A673 (cell line): Measurements from ENCODE around the gene PCIF1. TPM values are rescaled to one million over a fixed set of nuclear protein-coding genes. Genes with fewer than 3 reads are reported as not detected.

ENCODE experiments used
- BruUV-seq: library from RNA; stranded (reverse); fragments of 400-500 nt; replicated peaks from 2 replicates; lab custom pipeline; 2021; lab: Mats Ljungman, UMichigan
- CTCF ChIA-PET: fragments of 300-600 bp; sonication (Branson Sonifier 250); formaldehyde crosslinking; loops from one replicate; lab custom pipeline; 2022; ENCODE audit warnings: antibody characterized with exemption; lab: Charles Lee
- POLR2A ChIA-PET: fragments of 300-600 bp; sonication (Branson Sonifier 250); formaldehyde crosslinking; loops from one replicate; lab custom pipeline; 2022; ENCODE audit warnings: antibody characterized with exemption; ENCODE audit not compliant: low non-redundant PET; lab: Charles Lee
- DNase-seq: peaks from one replicate; pipeline ENCODE4 v3.0.0-alpha.2; 2015; ENCODE audit warnings: low spot score
- H3K27ac ChIP-seq: fragments of 200-600 bp; sonication (generic); 2 replicates; pipeline ENCODE4 v1.5.1; 2016; ENCODE audit warnings: mixed run types, low read depth, mild to moderate bottlenecking, mixed read lengths, antibody characterized with exemption, low read length; ENCODE audit not compliant: poor library complexity, severe bottlenecking
- H3K27me3 ChIP-seq: fragments of 200-600 bp; sonication (generic); replicated peaks from 2 replicates; pipeline ENCODE4 v1.6.1; 2017; ENCODE audit warnings: mixed run types, low read depth, mild to moderate bottlenecking, mixed read lengths, antibody characterized with exemption, low read length; ENCODE audit not compliant: insufficient read depth, poor library complexity
- H3K36me3 ChIP-seq: fragments of 200-600 bp; sonication (generic); 2 replicates; pipeline ENCODE4 v1.6.1; 2016; ENCODE audit warnings: mixed run types, mild to moderate bottlenecking, mixed read lengths, antibody characterized with exemption, low read length; ENCODE audit not compliant: insufficient read depth, poor library complexity, severe bottlenecking
- H3K4me1 ChIP-seq: fragments of 200-600 bp; sonication (generic); 2 replicates; pipeline ENCODE4 v1.6.1; 2017; ENCODE audit warnings: mixed run types, mild to moderate bottlenecking, mixed read lengths, antibody characterized with exemption, low read length; ENCODE audit not compliant: insufficient read depth, poor library complexity, severe bottlenecking
- H3K4me3 ChIP-seq: fragments of 200-600 bp; sonication (generic); 2 replicates; pipeline ENCODE4 v1.5.1; 2016; ENCODE audit warnings: low read depth, mixed run types, mild to moderate bottlenecking, mixed read lengths, low read length; ENCODE audit not compliant: poor library complexity, severe bottlenecking
- H3K9me3 ChIP-seq: fragments of 200-600 bp; sonication (generic); 2 replicates; pipeline ENCODE4 v1.6.1; 2016; ENCODE audit warnings: mixed run types, low read depth, mild to moderate bottlenecking, mixed read lengths, antibody characterized with exemption, low read length; ENCODE audit not compliant: poor library complexity, severe bottlenecking
- CTCF ChIP-seq: fragments of 300-800, 200-600 bp; sonication (generic); conservative IDR thresholded peaks from 2 replicates; pipeline ENCODE4 v1.5.1; 2017; ENCODE audit warnings: low read depth, mild to moderate bottlenecking, antibody characterized with exemption, low read length, moderate library complexity, mixed read lengths
- EZH2 ChIP-seq: fragments of 200-600 bp; sonication (generic); IDR thresholded peaks from 2 replicates; pipeline ENCODE4 v1.6.1; 2017; ENCODE audit warnings: borderline replicate concordance, low read depth, mild to moderate bottlenecking, mixed read lengths, antibody characterized with exemption, low read length; ENCODE audit not compliant: poor library complexity, severe bottlenecking
- intact Hi-C: fragments of 100-400 bp; cut with micrococcal nuclease; formaldehyde crosslinking; loops from one replicate; pipeline ENCODE4 v1.10.0; 2022; ENCODE audit not compliant: unreplicated experiment
- total RNA-seq: library from RNA; stranded (reverse); gene quantifications from 2 replicates; pipeline ENCODE4 v1.2.3, GENCODE V29; 2021

The PCIF1 gene
- total RNA-seq, 1 experiment from 2014 or later = 47.5 TPM

- peaks cover 8% of the 10 kb centered on the region for H3K4me1 ChIP-seq
- H3K4me3 ChIP-seq = no peak overlapping the region
- H3K9me3 ChIP-seq = no peaks in the 10 kb centered on the region
- TF ChIP-seq CTCF (no peak), EZH2 (no peak)
- ChIA-PET CTCF (no interaction called here), POLR2A (no interaction called here)
- no peak for DNase-seq
- H3K27ac ChIP-seq = no peak overlapping the region
- H3K36me3 ChIP-seq = peaks cover 5% of the 10 kb centered on the region
- no peaks in the 10 kb centered on the region for H3K27me3 ChIP-seq
- intact Hi-C loops = no loop called here
- no TSS peak for BruUV-seq
These were observed 45.8 kb upstream of the PCIF1 start for GRCh38 chr20:45888681-45889080.

GRCh38 chr20:45890077-45890984, 44.2 kb upstream of the PCIF1 start:
- Histone ChIP-seq H3K9me3 (no peaks in the 10 kb centered on the region), H3K36me3 (peaks cover 1% of the 10 kb centered on the region), H3K4me1 (peaks cover 8% of the 10 kb centered on the region), H3K27ac (peak overlapping the region; percentile 69), H3K27me3 (no peaks in the 10 kb centered on the region), H3K4me3 (peak overlapping the region; percentile 71)
- TF ChIP-seq EZH2 (no peak), CTCF (peak; percentile 69)
- intact Hi-C loops = loop anchor here (10.0 kb wide), 1 partner anchor 74 kb away; no protein-coding TSS in a partner anchor
- CTCF ChIA-PET = interaction anchor here (0.6 to 0.8 kb wide), 2 partner anchors 79 to 120 kb away, joined by 3 to 4 read pairs; no protein-coding TSS in a partner anchor
- POLR2A ChIA-PET = no interaction called here
- DNase-seq = peak; percentile 76
- BruUV-seq = no TSS peak

DNA sequence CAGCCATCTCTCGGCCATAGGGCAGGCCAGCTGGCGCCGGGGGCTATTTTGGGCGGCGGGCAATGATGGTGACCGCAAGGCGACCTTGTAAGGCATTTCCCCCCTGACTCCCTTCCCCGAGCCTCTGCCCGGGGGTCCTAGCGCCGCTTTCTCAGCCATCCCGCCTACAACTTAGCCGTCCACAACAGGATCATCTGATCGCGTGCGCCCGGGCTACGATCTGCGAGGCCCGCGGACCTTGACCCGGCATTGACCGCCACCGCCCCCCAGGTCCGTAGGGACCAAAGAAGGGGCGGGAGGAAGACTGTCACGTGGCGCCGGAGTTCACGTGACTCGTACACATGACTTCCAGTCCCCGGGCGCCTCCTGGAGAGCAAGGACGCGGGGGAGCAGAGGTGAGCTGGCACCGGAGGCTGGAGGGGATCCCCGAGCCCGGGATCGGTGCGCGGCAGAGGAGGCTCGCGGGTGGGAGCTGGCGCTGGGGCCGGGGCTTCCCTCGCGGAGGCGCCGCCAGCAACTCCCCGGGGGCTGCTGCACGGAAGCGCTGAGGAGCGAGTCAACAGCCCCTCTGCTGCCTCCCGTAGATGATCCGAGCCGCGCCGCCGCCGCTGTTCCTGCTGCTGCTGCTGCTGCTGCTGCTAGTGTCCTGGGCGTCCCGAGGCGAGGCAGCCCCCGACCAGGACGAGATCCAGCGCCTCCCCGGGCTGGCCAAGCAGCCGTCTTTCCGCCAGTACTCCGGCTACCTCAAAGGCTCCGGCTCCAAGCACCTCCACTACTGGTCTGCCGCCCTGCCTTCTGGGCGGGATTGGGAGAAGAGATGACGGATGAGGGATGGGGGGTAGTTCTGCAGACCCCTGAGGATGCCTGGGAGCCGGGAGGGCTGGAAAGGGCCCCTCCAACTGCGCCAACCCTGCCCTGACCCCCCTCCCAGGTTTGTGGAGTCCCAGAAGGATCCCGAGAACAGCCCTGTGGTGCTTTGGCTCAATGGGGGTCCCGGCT, 43.2 kb upstream of the PCIF1 start, which contains the start of the genes CTSA and NEURL2:
Gene CTSA (plus strand): TSS at position 351 of the 999 bp plus-strand sequence. CDS start 234 bp downstream, at position 585.
Gene NEURL2 (minus strand): TSS at position 224 of the 999 bp plus-strand sequence. CDS start 217 bp downstream, at position 7.
- BruUV-seq = no TSS peak
- no peak for TF ChIP-seq EZH2
- no peak for TF ChIP-seq CTCF
- DNase-seq = peak; percentile 88
- Histone ChIP-seq H3K27ac (peak within 1 kb of the TSS; percentile 69), H3K4me1 (peaks cover 8% of the 10 kb centered on the region), H3K4me3 (peak within 1 kb of the TSS; percentile 71), H3K36me3 (no peaks in the 10 kb centered on the region), H3K9me3 (no peaks in the 10 kb centered on the region), H3K27me3 (no peaks in the 10 kb centered on the region)
- intact Hi-C loops = loop anchor here (10.0 kb wide), 1 partner anchor 74 kb away; no protein-coding TSS in a partner anchor
- POLR2A ChIA-PET = interaction anchor here (0.5 kb wide), 1 partner anchor 20 kb away, joined by 5 read pairs; no protein-coding TSS in a partner anchor
- CTCF ChIA-PET = interaction anchor here (0.5 kb wide), 1 partner anchor 132 kb away, joined by 3 read pairs; no protein-coding TSS in a partner anchor
